ENCODE results near the gene UPB1.

UPB1 gene

DNA sequence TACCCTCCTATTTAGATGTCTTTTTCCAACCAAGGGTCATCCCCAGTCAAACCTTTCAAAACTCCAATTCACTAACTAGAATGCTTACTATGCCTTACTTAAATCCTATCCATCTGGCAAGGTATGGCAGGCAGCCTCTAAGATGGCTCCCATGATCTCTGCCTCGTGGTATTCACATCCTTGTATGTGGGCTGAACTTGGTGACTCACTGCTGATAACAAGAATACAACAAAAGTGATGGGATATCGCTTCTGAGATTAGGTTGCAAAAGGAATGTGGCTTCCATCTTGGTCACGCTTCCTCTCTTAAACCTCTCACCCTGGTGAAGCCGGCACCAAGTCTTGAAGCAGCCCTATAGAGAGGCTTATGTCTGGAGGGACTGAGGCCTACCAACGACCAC, 29.6 kb upstream of the UPB1 start:
- no peak for DNase-seq (ENCODE audit: low read depth)
- TF ChIP-seq, protein P1, sequence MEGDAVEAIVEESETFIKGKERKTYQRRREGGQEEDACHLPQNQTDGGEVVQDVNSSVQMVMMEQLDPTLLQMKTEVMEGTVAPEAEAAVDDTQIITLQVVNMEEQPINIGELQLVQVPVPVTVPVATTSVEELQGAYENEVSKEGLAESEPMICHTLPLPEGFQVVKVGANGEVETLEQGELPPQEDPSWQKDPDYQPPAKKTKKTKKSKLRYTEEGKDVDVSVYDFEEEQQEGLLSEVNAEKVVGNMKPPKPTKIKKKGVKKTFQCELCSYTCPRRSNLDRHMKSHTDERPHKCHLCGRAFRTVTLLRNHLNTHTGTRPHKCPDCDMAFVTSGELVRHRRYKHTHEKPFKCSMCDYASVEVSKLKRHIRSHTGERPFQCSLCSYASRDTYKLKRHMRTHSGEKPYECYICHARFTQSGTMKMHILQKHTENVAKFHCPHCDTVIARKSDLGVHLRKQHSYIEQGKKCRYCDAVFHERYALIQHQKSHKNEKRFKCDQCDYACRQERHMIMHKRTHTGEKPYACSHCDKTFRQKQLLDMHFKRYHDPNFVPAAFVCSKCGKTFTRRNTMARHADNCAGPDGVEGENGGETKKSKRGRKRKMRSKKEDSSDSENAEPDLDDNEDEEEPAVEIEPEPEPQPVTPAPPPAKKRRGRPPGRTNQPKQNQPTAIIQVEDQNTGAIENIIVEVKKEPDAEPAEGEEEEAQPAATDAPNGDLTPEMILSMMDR (IDR thresholded peaks at IDR 0.05; ENCODE audit: low read depth, low read length, missing control alignments), result no peak
- H3K4me3 ChIP-seq (ENCODE audit: low read depth, low read length), result no peak overlapping the region
- in situ Hi-C loops (cut with HindIII; ENCODE audit: low sequenced_read_pairs), result no loop called here

DNA sequence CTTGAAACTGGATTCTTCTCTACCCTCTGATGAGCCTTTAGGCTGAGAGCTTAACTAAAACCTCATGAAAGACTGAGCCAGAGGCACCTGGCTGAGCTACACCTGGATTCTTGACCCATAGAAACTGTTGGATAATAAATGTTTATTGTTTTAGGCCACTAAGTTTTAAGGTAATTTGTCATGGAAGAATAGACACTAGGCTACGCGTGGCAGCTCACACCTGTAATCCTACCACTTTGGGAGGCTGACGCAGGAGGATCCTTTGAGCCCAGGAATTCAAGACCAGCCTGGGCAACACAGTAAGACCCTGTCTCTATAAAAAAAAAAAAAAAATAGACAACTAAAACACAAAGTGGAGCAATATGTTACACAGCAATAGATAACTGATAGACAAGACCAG, 29.2 kb upstream of the UPB1 start:
- no peak for DNase-seq (ENCODE audit: low read depth)
- in situ Hi-C loops (cut with HindIII; ENCODE audit: low sequenced_read_pairs), result no loop called here
- no peak overlapping the region for H3K4me3 ChIP-seq (ENCODE audit: low read depth, low read length)
- TF ChIP-seq, protein P1 (IDR thresholded peaks at IDR 0.05; ENCODE audit: low read depth, low read length, missing control alignments), result no peak

DNA sequence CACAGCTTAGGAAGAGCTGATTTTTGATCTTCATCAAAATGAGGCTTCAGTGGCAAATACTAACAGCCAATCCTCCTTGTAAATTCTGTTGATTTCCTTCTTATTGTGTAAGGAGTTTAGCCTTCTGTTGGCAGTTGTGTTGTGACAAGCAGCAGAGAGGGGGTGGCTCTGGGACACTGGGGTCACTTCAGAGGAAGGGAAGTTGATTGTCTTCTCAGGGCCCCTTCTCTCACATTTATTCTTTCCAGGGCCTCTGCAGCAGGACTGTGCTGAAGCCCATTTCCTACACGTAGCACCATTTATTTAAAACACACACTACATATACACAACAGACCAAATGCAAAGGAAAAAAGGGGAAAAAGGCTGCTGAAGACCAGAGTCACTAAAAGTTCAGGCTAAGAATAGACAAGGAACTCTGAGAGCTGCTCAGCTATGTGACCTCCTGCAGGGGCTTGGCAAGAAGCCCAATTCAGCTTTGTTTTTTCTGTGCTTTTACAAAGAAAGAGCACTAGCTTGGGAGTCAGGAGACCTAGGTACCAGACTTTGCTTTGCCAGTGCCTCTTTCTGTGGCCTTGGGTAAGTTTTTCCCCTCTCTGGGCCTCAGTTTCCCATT, 28.3 kb upstream of the UPB1 start:
- TF ChIP-seq, protein P1 (IDR thresholded peaks at IDR 0.05; ENCODE audit: low read depth, low read length, missing control alignments), result no peak
- in situ Hi-C loops (cut with HindIII; ENCODE audit: low sequenced_read_pairs), result no loop called here
- no peak overlapping the region for H3K4me3 ChIP-seq (ENCODE audit: low read depth, low read length)
- DNase-seq (ENCODE audit: low read depth), result peak; percentile 61

DNA sequence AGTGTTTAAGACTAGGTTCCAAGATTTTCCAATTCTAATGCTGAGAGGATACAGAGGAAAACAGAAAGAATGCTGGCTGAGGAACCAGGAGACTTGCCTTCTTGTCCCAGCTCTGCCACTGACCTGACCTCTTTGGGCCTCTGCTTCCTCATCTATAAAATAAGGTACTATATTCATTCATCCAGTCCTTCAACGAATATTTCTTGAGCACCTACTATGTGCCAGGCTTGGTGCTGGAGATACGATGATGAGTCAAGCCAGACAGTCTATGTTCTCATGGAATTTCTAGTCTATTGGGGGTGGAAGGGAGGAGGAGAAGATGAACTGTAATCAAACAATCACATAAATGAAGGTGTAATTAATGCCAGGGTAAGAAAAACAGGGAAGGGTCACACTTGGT, 27.8 kb upstream of the UPB1 start:
- no peak overlapping the region for H3K4me3 ChIP-seq (ENCODE audit: low read depth, low read length)
- in situ Hi-C loops (cut with HindIII; ENCODE audit: low sequenced_read_pairs), result no loop called here
- TF ChIP-seq, protein P1 (IDR thresholded peaks at IDR 0.05; ENCODE audit: low read depth, low read length, missing control alignments), result no peak
- no peak for DNase-seq (ENCODE audit: low read depth)

DNA sequence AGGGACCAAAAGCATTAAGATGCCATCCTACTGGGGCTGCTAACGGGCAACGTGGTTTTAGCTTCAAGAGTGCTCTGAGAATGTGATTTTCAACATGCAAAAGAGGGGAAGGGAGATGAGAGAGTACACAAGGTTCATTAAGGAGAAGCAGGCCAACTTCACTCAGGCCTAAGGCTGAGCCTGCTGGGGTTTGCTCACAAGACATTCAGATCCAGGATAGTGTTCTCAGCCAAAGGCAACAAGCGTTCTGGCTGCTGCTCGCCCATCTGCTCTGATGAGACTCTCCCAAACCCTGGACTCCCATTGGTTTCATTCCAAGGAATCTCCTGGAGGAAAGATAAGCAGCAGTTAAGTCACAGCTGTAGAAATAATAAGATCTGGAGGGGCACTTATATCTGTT, 23.6 kb upstream of the UPB1 start:
- H3K4me3 ChIP-seq (ENCODE audit: low read depth, low read length), result no peak overlapping the region
- DNase-seq (ENCODE audit: low read depth), result peak; percentile 88
- TF ChIP-seq, protein P1 (IDR thresholded peaks at IDR 0.05; ENCODE audit: low read depth, low read length, missing control alignments), result no peak
- in situ Hi-C loops (cut with HindIII; ENCODE audit: low sequenced_read_pairs), result no loop called here

DNA sequence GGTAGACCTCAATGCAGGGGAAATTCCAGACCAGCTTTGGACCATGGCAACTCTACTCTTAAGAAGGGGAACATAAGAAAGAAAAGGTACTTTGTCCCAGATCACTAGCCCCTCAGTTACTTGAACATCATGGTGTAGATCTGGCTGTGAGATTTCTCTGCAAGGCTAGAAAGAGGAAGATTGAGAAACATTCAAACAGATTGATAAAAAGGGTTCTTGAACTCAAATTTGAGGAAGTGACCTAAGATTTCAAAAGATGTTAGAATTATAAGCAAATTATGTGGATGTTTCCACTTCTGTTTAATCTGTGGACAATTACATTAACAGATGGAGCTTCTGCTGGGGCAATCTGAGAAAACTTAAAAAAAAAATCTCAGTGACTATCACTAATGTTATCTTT, 21.8 kb upstream of the UPB1 start:
- no peak for DNase-seq (ENCODE audit: low read depth)
- TF ChIP-seq, protein P1 (IDR thresholded peaks at IDR 0.05; ENCODE audit: low read depth, low read length, missing control alignments), result no peak
- in situ Hi-C loops (cut with HindIII; ENCODE audit: low sequenced_read_pairs), result no loop called here
- H3K4me3 ChIP-seq (ENCODE audit: low read depth, low read length), result no peak overlapping the region

All from astrocyte of the cerebellum (primary cell).